Chondrocyte (in vitro differentiated cells): ENCODE measurements around the gene PTPRQ. TPM values are rescaled to one million over a fixed set of nuclear protein-coding genes. Genes with fewer than 3 reads are reported as not detected.

Source experiments
- DNase-seq: peaks from one replicate; pipeline ENCODE4 v3.0.0; 2021; ENCODE audit warnings: mixed read lengths, low spot score
- H3K27ac Mint-ChIP-seq: one replicate; pipeline ENCODE4 v1.8.0; 2021; ENCODE audit warnings: mild to moderate bottlenecking, moderate library complexity, mixed read lengths; ENCODE audit not compliant: unreplicated experiment
- H3K27me3 Mint-ChIP-seq: 2 replicates; pipeline ENCODE4 v1.8.0; 2021; ENCODE audit warnings: low read depth, mixed read lengths
- H3K36me3 Mint-ChIP-seq: 2 replicates; pipeline ENCODE4 v1.8.0; 2021; ENCODE audit warnings: low read depth, mixed read lengths
- H3K4me1 Mint-ChIP-seq: 2 replicates; pipeline ENCODE4 v1.8.0; 2021; ENCODE audit warnings: low read depth, mild to moderate bottlenecking, mixed read lengths
- H3K4me3 Mint-ChIP-seq: one replicate; pipeline ENCODE4 v1.8.0; 2021; ENCODE audit warnings: mild to moderate bottlenecking, moderate library complexity, mixed read lengths; ENCODE audit not compliant: unreplicated experiment
- H3K9me3 Mint-ChIP-seq: 2 replicates; pipeline ENCODE4 v1.8.0; 2021; ENCODE audit warnings: low read depth, mixed read lengths
- CTCF ChIP-seq: fragments of 200-600 bp; sonication (generic); IDR thresholded peaks from 2 replicates; pipeline ENCODE4 v1.5.0; 2021; ENCODE audit warnings: antibody characterized with exemption, mild to moderate bottlenecking, moderate library complexity
- total RNA-seq: library from RNA; stranded (reverse); gene quantifications from 3 replicates; pipeline ENCODE4 v1.2.1, GENCODE V29; 2021

Gene PTPRQ
- total RNA-seq, 1 donor from 2014 or later = 0.10 TPM

GRCh38 chr12:80406253-80406652 lies 37.8 kb upstream of the PTPRQ start:
- peaks cover 10% of the 10 kb centered on the region for H3K27me3 Mint-ChIP-seq
- no peaks in the 10 kb centered on the region for H3K9me3 Mint-ChIP-seq
- H3K4me3 Mint-ChIP-seq = no peak overlapping the region
- no peaks in the 10 kb centered on the region for H3K36me3 Mint-ChIP-seq
- peaks cover 2% of the 10 kb centered on the region for H3K4me1 Mint-ChIP-seq
- no peak overlapping the region for H3K27ac Mint-ChIP-seq
- DNase-seq = no peak
- no peak for TF ChIP-seq CTCF

GRCh38 chr12:80411787-80412186 lies 32.2 kb upstream of the PTPRQ start:
- DNase-seq = no peak
- H3K27ac Mint-ChIP-seq = no peak overlapping the region
- H3K4me3 Mint-ChIP-seq = no peak overlapping the region
- TF ChIP-seq CTCF = no peak
- no peaks in the 10 kb centered on the region for H3K36me3 Mint-ChIP-seq
- H3K4me1 Mint-ChIP-seq = no peaks in the 10 kb centered on the region
- peaks cover 7% of the 10 kb centered on the region for H3K27me3 Mint-ChIP-seq
- no peaks in the 10 kb centered on the region for H3K9me3 Mint-ChIP-seq

GRCh38 chr12:80412343-80412953 lies 31.6 kb upstream of the PTPRQ start:
- Mint-ChIP-seq H3K4me1 (no peaks in the 10 kb centered on the region), H3K27ac (no peak overlapping the region), H3K27me3 (peaks cover 7% of the 10 kb centered on the region), H3K4me3 (no peak overlapping the region), H3K36me3 (no peaks in the 10 kb centered on the region), H3K9me3 (no peaks in the 10 kb centered on the region)
- TF ChIP-seq CTCF = peak; percentile 98
- no peak for DNase-seq

GRCh38 chr12:80413462-80413861 lies 30.6 kb upstream of the PTPRQ start:
- Mint-ChIP-seq H3K4me3 (no peak overlapping the region), H3K27ac (no peak overlapping the region), H3K4me1 (no peaks in the 10 kb centered on the region), H3K9me3 (no peaks in the 10 kb centered on the region), H3K27me3 (peaks cover 7% of the 10 kb centered on the region), H3K36me3 (no peaks in the 10 kb centered on the region)
- no peak for DNase-seq
- no peak for TF ChIP-seq CTCF

- Mint-ChIP-seq H3K27me3 (peaks cover 7% of the 10 kb centered on the region), H3K27ac (no peak overlapping the region), H3K9me3 (no peaks in the 10 kb centered on the region), H3K4me1 (peaks cover 13% of the 10 kb centered on the region), H3K4me3 (no peak overlapping the region), H3K36me3 (no peaks in the 10 kb centered on the region)
- TF ChIP-seq CTCF = no peak
- no peak for DNase-seq
These were observed 28.6 kb upstream of the PTPRQ start for GRCh38 chr12:80415466-80415865.
